SU-DHL-6 (cell line): ENCODE results near the gene KAT2B.

Experiments
- H2AFZ ChIP-seq: fragments of 200-600 bp; sonication (generic); 2 replicates; pipeline ENCODE4 v1.6.1; 2014; ENCODE audit warnings: low read depth, mild to moderate bottlenecking, moderate library complexity, mixed read lengths, antibody characterized with exemption, low read length; ENCODE audit not compliant: severe bottlenecking
- H3F3A ChIP-seq: fragments of 200-600 bp; shearing (Covaris generic); 2 replicates; pipeline ENCODE4 v1.6.0; 2016; ENCODE audit warnings: antibody characterized with exemption, mild to moderate bottlenecking; ENCODE audit not compliant: insufficient read depth
- H3K27ac ChIP-seq: fragments of 200-600 bp; sonication (generic); 2 replicates; pipeline ENCODE4 v1.5.1; 2016; ENCODE audit warnings: low read depth, mild to moderate bottlenecking, low read length, moderate library complexity, mixed read lengths
- H3K27me3 ChIP-seq: fragments of 200-600 bp; sonication (generic), shearing (Covaris generic); 2 replicates; pipeline ENCODE4 v1.6.0; 2014; ENCODE audit warnings: mild to moderate bottlenecking, low read length
- H3K36me3 ChIP-seq: fragments of 200-600 bp; sonication (generic); 2 replicates; pipeline ENCODE4 v1.6.1; 2014; ENCODE audit warnings: mild to moderate bottlenecking, low read length, mixed read lengths
- H3K4me2 ChIP-seq: fragments of 300-600, 200-600 bp; shearing (Covaris generic), sonication (generic); 2 replicates; pipeline ENCODE4 v1.6.0; 2014; ENCODE audit warnings: low read length, low read depth, mild to moderate bottlenecking; ENCODE audit not compliant: poor library complexity, severe bottlenecking
- H3K4me3 ChIP-seq: fragments of 200-600 bp; sonication (generic); 2 replicates; pipeline ENCODE4 v1.5.1; 2014; ENCODE audit warnings: antibody characterized with exemption, low read length, mild to moderate bottlenecking, mixed read lengths; ENCODE audit not compliant: insufficient read depth, poor library complexity, severe bottlenecking
- H3K79me2 ChIP-seq: fragments of 200-600 bp; sonication (generic); 2 replicates; pipeline ENCODE4 v1.6.1; 2014; ENCODE audit warnings: mild to moderate bottlenecking, low read length, moderate library complexity; ENCODE audit not compliant: insufficient read depth
- H3K9ac ChIP-seq: fragments of 200-600 bp; sonication (generic); 2 replicates; pipeline ENCODE4 v1.7.0; 2014; ENCODE audit warnings: mild to moderate bottlenecking, low read length
- H3K9me2 ChIP-seq: fragments of 200-600 bp; sonication (generic); replicated peaks from 2 replicates; pipeline ENCODE4 v1.6.1; 2014; ENCODE audit warnings: low read length; ENCODE audit not compliant: insufficient read depth
- H3K9me3 ChIP-seq: fragments of 200-600 bp; sonication (generic); 2 replicates; pipeline ENCODE4 v1.6.1; 2014; ENCODE audit warnings: low read length, mixed read lengths; ENCODE audit not compliant: insufficient read depth
- H4K20me1 ChIP-seq: fragments of 200-600 bp; sonication (generic); 2 replicates; pipeline ENCODE4 v1.6.1; 2014; ENCODE audit warnings: low read depth, mild to moderate bottlenecking, antibody characterized with exemption, low read length, moderate library complexity, mixed read lengths
- EZH2phosphoT487 ChIP-seq: fragments of 200-600 bp; sonication (generic), shearing (Covaris generic); conservative IDR thresholded peaks from 2 replicates; pipeline ENCODE4 v1.6.1; 2018; ENCODE audit warnings: mild to moderate bottlenecking, antibody characterized with exemption, low read length, moderate library complexity, mixed read lengths
- TF ChIP-seq, protein P1 (sequence below): fragments of 200-600 bp; sonication (generic); IDR thresholded peaks from one replicate; pipeline ENCODE4 v1.5.1; 2017; ENCODE audit warnings: antibody characterized with exemption, mild to moderate bottlenecking, low read length, moderate library complexity; ENCODE audit not compliant: insufficient read depth, poor library complexity, severe bottlenecking

KAT2B gene

DNA sequence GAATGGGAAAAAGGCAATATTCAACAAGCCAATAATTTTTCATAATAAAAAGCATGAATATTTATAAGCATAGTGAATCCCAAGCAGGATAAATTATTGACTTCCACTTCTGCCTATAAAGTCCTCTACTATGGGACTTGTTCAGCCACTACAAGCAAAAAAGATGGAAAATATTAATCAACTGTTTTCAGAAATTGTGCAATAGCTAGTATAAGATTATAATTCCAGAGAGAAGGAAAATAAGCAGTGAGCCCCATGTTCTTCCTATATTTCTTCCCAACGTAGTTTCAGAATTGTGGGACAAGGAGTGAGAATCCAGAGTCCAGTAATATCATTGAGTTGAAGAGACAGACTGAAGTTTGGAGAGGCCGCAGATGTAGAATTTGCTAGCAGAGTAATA, 121.5 kb downstream of the KAT2B start:
- H3K27ac ChIP-seq = no peak overlapping the region
- H2AFZ ChIP-seq = no peak overlapping the region
- H3K36me3 ChIP-seq = peaks cover 53% of the 10 kb centered on the region
- H3K27me3 ChIP-seq = no peaks in the 10 kb centered on the region
- no peaks in the 10 kb centered on the region for H4K20me1 ChIP-seq
- no peaks in the 10 kb centered on the region for H3K9me3 ChIP-seq
- no peaks in the 10 kb centered on the region; the same call in 1 of the 2 replicates for H3K79me2 ChIP-seq
- no peaks in the 10 kb centered on the region for H3K9me2 ChIP-seq
- H3K9ac ChIP-seq = no peak overlapping the region
- peaks cover 6% of the 10 kb centered on the region; the same call in 1 of the 2 replicates for H3F3A ChIP-seq
- TF ChIP-seq, protein P1, sequence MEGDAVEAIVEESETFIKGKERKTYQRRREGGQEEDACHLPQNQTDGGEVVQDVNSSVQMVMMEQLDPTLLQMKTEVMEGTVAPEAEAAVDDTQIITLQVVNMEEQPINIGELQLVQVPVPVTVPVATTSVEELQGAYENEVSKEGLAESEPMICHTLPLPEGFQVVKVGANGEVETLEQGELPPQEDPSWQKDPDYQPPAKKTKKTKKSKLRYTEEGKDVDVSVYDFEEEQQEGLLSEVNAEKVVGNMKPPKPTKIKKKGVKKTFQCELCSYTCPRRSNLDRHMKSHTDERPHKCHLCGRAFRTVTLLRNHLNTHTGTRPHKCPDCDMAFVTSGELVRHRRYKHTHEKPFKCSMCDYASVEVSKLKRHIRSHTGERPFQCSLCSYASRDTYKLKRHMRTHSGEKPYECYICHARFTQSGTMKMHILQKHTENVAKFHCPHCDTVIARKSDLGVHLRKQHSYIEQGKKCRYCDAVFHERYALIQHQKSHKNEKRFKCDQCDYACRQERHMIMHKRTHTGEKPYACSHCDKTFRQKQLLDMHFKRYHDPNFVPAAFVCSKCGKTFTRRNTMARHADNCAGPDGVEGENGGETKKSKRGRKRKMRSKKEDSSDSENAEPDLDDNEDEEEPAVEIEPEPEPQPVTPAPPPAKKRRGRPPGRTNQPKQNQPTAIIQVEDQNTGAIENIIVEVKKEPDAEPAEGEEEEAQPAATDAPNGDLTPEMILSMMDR = no peak
- no peak for TF ChIP-seq EZH2phosphoT487
- H3K4me2 ChIP-seq = no peak overlapping the region
- no peak overlapping the region for H3K4me3 ChIP-seq

DNA sequence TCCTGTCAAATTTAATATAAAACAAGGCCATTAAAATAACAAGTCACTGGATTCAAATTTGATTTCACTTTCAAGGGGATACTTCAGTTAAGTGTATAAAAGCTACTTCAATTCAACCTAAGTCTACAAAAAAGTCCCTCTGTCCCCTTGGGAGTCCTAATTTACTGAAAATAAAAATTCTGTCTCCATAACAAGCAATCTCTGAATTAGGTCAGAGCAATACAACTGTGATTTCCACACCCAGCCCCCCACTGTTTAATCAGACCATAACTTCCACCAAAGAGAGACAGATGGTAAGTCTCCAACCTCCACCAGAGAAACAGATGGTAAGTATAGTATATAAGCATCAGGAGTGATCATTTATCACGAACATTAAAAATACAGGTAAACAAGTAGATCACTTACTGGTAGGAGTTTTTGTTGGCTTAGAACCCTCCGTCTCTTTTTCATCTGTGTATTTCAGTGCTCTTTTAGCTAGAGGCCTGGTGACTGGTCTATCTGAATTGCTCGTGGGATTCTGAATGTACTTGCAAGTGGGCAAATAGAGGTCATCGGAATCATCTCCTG, 133.7 kb downstream of the KAT2B start:
- H3K9me2 ChIP-seq = no peaks in the 10 kb centered on the region
- no peak overlapping the region for H2AFZ ChIP-seq
- peaks cover 14% of the 10 kb centered on the region; the same call in 1 of the 2 replicates for H3K79me2 ChIP-seq
- no peak for TF ChIP-seq EZH2phosphoT487
- TF ChIP-seq, protein P1 = no peak
- no peaks in the 10 kb centered on the region for H3K27me3 ChIP-seq
- H3K4me3 ChIP-seq = no peak overlapping the region
- H3K27ac ChIP-seq = no peak overlapping the region
- H3K9me3 ChIP-seq = no peaks in the 10 kb centered on the region
- H3K36me3 ChIP-seq = peaks cover 76% of the 10 kb centered on the region
- no peak overlapping the region for H3K9ac ChIP-seq
- peaks cover 9% of the 10 kb centered on the region for H3F3A ChIP-seq
- H3K4me2 ChIP-seq = no peak overlapping the region
- H4K20me1 ChIP-seq = no peaks in the 10 kb centered on the region; the same call in 1 of the 2 replicates

DNA sequence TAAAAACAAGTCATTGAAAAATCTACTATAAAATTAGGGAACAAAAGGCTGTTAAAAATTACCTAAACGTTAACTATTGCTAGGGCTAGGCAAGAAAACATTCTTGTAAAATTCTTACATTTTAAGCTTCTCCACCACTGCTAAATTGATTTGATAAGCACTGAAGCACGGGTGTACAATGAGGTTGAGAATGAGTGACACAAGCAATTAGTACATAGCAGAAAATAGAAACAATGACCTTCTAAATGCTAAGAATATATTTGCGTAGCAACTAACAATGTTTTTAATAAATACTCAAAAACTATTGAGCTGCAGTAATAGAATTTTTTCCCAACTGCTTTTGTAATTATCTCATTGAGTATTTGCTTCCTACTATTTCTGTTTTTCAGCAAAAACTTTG, 141.0 kb downstream of the KAT2B start:
- Histone ChIP-seq H3K79me2 (peaks cover 39% of the 10 kb centered on the region), H3K4me2 (no peak overlapping the region), H3K9me3 (no peaks in the 10 kb centered on the region), H3F3A (peaks cover 10% of the 10 kb centered on the region; the same call in 1 of the 2 replicates), H3K27me3 (no peaks in the 10 kb centered on the region), H3K36me3 (peaks cover 54% of the 10 kb centered on the region), H3K4me3 (no peak overlapping the region), H3K9ac (no peak overlapping the region), H3K9me2 (no peaks in the 10 kb centered on the region), H2AFZ (no peak overlapping the region), H3K27ac (no peak overlapping the region), H4K20me1 (no peaks in the 10 kb centered on the region; the same call in 1 of the 2 replicates)
- TF ChIP-seq, protein P1 = no peak
- no peak for TF ChIP-seq EZH2phosphoT487
